Endothelial cell of umbilical vein (primary cell): Measurements from ENCODE around the gene IRF8. TPM values are rescaled to one million over a fixed set of nuclear protein-coding genes. Genes with fewer than 3 reads are reported as not detected.

ENCODE experiments used
- BruUV-seq: library from RNA; stranded (reverse); fragments of 400-500 nt; replicated peaks from 2 replicates; lab custom pipeline; 2021; lab: Mats Ljungman, UMichigan
- CTCF ChIA-PET: fragments of 300-600, 350-600 bp; sonication (Branson Sonifier 250); formaldehyde crosslinking; loops from one replicate; lab custom pipeline; 2021; ENCODE audit warnings: antibody characterized with exemption, inconsistent platforms; lab: Charles Lee
- POLR2A ChIA-PET: fragments of 300-600, 350-600 bp; sonication (Branson Sonifier 250); formaldehyde crosslinking; loops from one replicate; lab custom pipeline; 2021; ENCODE audit warnings: antibody characterized with exemption, inconsistent platforms; lab: Charles Lee
- DNase-seq: peaks from one replicate; pipeline ENCODE4 v3.0.0-alpha.2; 2011; ENCODE audit warnings: low read depth, low spot score
- FAIRE-seq: peaks from 2 replicates; lab custom pipeline; 2011; peaks lifted over from hg19 to GRCh38; lab: Jason Lieb, UNC
- H2AFZ ChIP-seq: 2 replicates; pipeline ENCODE4 v1.6.0; 2012; ENCODE audit warnings: low read depth, low read length, control low read depth, inconsistent platforms
- H3K27ac ChIP-seq: 2 replicates; pipeline ENCODE4 v1.5.1; 2011; ENCODE audit warnings: low read depth, mild to moderate bottlenecking, control low read depth, low read length, moderate library complexity; ENCODE audit not compliant: insufficient read depth
- H3K27me3 ChIP-seq, 2 experiments: 2 replicates each; pipeline versions ENCODE4 v1.6.0 to v1.6.1; 2011; ENCODE audit warnings: low read length in 2 of 2, mixed read lengths in 1 of 2; ENCODE audit not compliant: control insufficient read depth in 2 of 2, insufficient read depth in 2 of 2
- H3K36me3 ChIP-seq, 2 experiments: 2 replicates in 1 of 2; 3 replicates in 1 of 2; pipeline ENCODE4 v1.5.1; 2011; ENCODE audit warnings: low read length in 2 of 2, mild to moderate bottlenecking in 1 of 2, moderate library complexity in 1 of 2; ENCODE audit not compliant: control insufficient read depth in 2 of 2, insufficient read depth in 2 of 2; ENCODE audit errors: extremely low read depth in 1 of 2
- H3K4me1 ChIP-seq: 3 replicates; pipeline ENCODE4 v1.5.1; 2011; ENCODE audit warnings: mild to moderate bottlenecking, low read length; ENCODE audit not compliant: control insufficient read depth, insufficient read depth; ENCODE audit errors: extremely low read depth
- H3K4me2 ChIP-seq: 2 replicates; pipeline ENCODE4 v1.6.1; 2011; ENCODE audit warnings: low read length, control low read depth, mixed read lengths; ENCODE audit not compliant: insufficient read depth
- H3K4me3 ChIP-seq, 3 experiments: fragments of 200-600 bp in 1 of 3; sonication (generic), shearing (Covaris generic) in 1 of 3; replicated peaks in 1 of 3; 2 replicates each; pipeline ENCODE4 v1.5.1; 2011 to 2016; ENCODE audit warnings: control low read depth in 3 of 3, low read length in 3 of 3, mild to moderate bottlenecking in 2 of 3, inconsistent platforms in 1 of 3, low read depth in 1 of 3, moderate library complexity in 1 of 3; ENCODE audit not compliant: insufficient read depth in 1 of 3
- H3K79me2 ChIP-seq: 2 replicates; pipeline ENCODE4 v1.6.0; 2012; ENCODE audit warnings: low read length, inconsistent platforms; ENCODE audit not compliant: control insufficient read depth, insufficient read depth
- H3K9ac ChIP-seq: replicated peaks from 2 replicates; pipeline ENCODE3; 2011; ENCODE audit warnings: low read length, control low read depth; ENCODE audit not compliant: insufficient read depth; ENCODE audit errors: extremely low read depth
- H3K9me1 ChIP-seq: replicated peaks from 3 replicates; pipeline ENCODE4 v1.6.0; 2011; ENCODE audit warnings: mild to moderate bottlenecking, low read length; ENCODE audit not compliant: control insufficient read depth, insufficient read depth; ENCODE audit errors: extremely low read depth
- H3K9me3 ChIP-seq: replicated peaks from 2 replicates; pipeline ENCODE4 v1.5.1; 2012; ENCODE audit warnings: low read length, inconsistent platforms; ENCODE audit not compliant: control insufficient read depth, insufficient read depth
- H4K20me1 ChIP-seq: replicated peaks from 2 replicates; pipeline ENCODE3; 2011; ENCODE audit warnings: mild to moderate bottlenecking, low read length; ENCODE audit not compliant: control insufficient read depth, insufficient read depth; ENCODE audit errors: extremely low read depth
- EZH2 ChIP-seq: IDR thresholded peaks from 2 replicates; pipeline ENCODE4 v1.6.1; 2012; ENCODE audit warnings: borderline replicate concordance, low read depth, mild to moderate bottlenecking, moderate library complexity, low read length, inconsistent platforms; ENCODE audit not compliant: severe bottlenecking
- FOS ChIP-seq: IDR thresholded peaks from 2 replicates; pipeline ENCODE4 v1.6.1; 2011; ENCODE audit warnings: mild to moderate bottlenecking, low read length, moderate library complexity, borderline replicate concordance; ENCODE audit not compliant: insufficient read depth
- GATA2 ChIP-seq: IDR thresholded peaks from 2 replicates; pipeline ENCODE4 v1.7.0; 2011; ENCODE audit warnings: low read depth, mild to moderate bottlenecking, moderate library complexity, mixed read lengths, low read length; ENCODE audit not compliant: insufficient read length, insufficient read depth
- JUN ChIP-seq: IDR thresholded peaks from 2 replicates; pipeline ENCODE4 v1.6.1; 2011; ENCODE audit warnings: borderline replicate concordance, low read depth; ENCODE audit not compliant: insufficient read length, insufficient read depth
- MYC ChIP-seq: IDR thresholded peaks from one replicate; pipeline ENCODE4 v1.6.1; 2011; ENCODE audit warnings: mild to moderate bottlenecking, low read depth, low read length
- POLR2A ChIP-seq: IDR thresholded peaks from 2 replicates; pipeline ENCODE4 v1.6.1; 2012; ENCODE audit warnings: low read depth, mild to moderate bottlenecking, control low read depth, low read length
- POLR2AphosphoS5 ChIP-seq: IDR thresholded peaks from 2 replicates; pipeline ENCODE4 v1.6.1; 2012; ENCODE audit warnings: low read depth, mild to moderate bottlenecking, control low read depth, low read length, moderate library complexity; ENCODE audit not compliant: insufficient read depth
- dilution Hi-C: fragments of 300-500 bp; cut with MboI; formaldehyde crosslinking; loops from one replicate; pipeline ENCODE4 v1.15.0; 2019; ENCODE audit warnings: low sequenced_read_pairs; ENCODE audit not compliant: extremely low pct_ligation_motif_present
- intact Hi-C: fragments of 100-400 bp; cut with micrococcal nuclease; formaldehyde crosslinking; loops from one replicate; pipeline ENCODE4 v1.10.0; 2022
- polyA plus RNA-seq, 4 experiments: library from polyadenylated mRNA; depleted of rRNA in 3 of 4; stranded (reverse) in 3 of 4; unstranded in 1 of 4; fragments of >200 nt; gene quantifications; 2 replicates each; pipeline versions ENCODE4 v1.2.1 to v1.2.3, GENCODE V29; 2011 to 2012; ENCODE audit warnings: missing spikeins in 1 of 4
- total RNA-seq: library from RNA; stranded (reverse); gene quantifications from 2 replicates; pipeline ENCODE4 v1.2.3, GENCODE V29; 2021
- TF ChIP-seq, protein P1 (sequence below): IDR thresholded peaks from 2 replicates; pipeline ENCODE4 v1.6.1; 2011; ENCODE audit not compliant: insufficient read depth, insufficient read length
- TF ChIP-seq, protein P2 (sequence below), 2 donors: IDR thresholded peaks; 1 replicate in 1 of 2; 2 replicates in 1 of 2; pipeline ENCODE4 v1.5.1; 2011; ENCODE audit warnings: low read length in 2 of 2, mild to moderate bottlenecking in 2 of 2, moderate library complexity in 2 of 2, control low read depth in 1 of 2, inconsistent platforms in 1 of 2, low read depth in 1 of 2; ENCODE audit not compliant: insufficient read depth in 1 of 2; ENCODE audit errors: extremely low read depth in 1 of 2

Gene IRF8
- total and polyA plus RNA-seq, 2 donors (not counting 3 experiments of a cell fraction or from before 2014, with no cell fraction given): not detected

DNA sequence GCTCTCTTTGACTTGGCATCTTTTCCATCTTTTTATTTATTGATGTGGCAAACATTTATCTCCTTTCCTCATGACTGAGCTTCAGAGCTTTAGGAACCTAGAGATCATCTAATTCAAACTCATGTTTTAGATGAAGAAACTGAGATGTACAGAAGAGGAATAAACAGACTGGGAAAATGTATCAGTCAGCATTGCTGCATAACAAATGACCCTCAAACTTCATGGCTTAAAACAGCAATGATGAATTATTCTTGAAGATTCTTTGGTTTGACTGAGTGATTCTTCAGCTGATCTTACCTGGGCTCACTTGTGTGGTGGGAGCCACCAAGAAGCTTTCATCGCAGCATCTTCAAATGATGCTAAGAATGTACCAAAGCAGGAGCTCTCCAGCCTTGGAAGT lies 44.0 kb upstream of the IRF8 start:
- no TSS peak for BruUV-seq
- TF ChIP-seq, protein P1, sequence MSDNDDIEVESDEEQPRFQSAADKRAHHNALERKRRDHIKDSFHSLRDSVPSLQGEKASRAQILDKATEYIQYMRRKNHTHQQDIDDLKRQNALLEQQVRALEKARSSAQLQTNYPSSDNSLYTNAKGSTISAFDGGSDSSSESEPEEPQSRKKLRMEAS: no peak
- TF ChIP-seq FOS: no peak
- TF ChIP-seq GATA2: no peak
- TF ChIP-seq EZH2: no peak
- no peak for TF ChIP-seq POLR2A
- no peak for TF ChIP-seq JUN
- FAIRE-seq: no peak
- Histone ChIP-seq H3K27ac (no peak overlapping the region), H3K4me1 (no peaks in the 10 kb centered on the region), H3K9ac (no peak overlapping the region), H3K27me3 (peaks cover 0 to 2% of the 10 kb centered on the region in 2 experiments), H3K4me2 (no peak overlapping the region), H3K9me3 (no peaks in the 10 kb centered on the region), H3K9me1 (no peaks in the 10 kb centered on the region), H3K79me2 (no peaks in the 10 kb centered on the region), H3K36me3 (no peaks in the 10 kb centered on the region), H3K4me3 (no peak overlapping the region), H4K20me1 (no peaks in the 10 kb centered on the region), H2AFZ (no peak overlapping the region)
- no peak for DNase-seq
- CTCF ChIA-PET: interaction anchor here (1.6 kb wide), 1 partner anchor 34 kb away, joined by 7 read pairs; no protein-coding TSS in a partner anchor
- dilution Hi-C loops: no loop called here
- POLR2A ChIA-PET: no interaction called here
- intact Hi-C loops: no loop called here

DNA sequence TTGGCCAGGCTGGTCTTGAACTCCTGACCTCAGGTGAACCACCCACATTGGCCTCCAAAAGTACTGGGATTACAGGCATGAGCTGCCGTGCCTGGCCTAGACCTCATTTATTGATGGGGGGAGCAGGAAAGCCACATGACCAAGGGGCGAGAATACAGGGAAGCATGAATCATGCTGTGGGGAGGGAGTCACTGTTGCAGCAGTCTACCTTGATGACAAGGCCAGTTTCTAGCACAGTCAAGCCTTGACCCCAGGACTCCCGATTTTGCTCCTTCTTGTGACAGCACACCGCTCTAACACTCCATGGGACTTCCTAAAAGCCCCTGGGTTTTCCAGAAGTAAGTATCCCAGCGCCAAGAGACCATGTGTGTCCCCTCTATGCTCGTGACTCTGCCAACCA lies 42.9 kb upstream of the IRF8 start:
- no TSS peak for BruUV-seq
- Histone ChIP-seq H3K4me3 (no peak overlapping the region), H3K4me2 (no peak overlapping the region), H3K79me2 (no peaks in the 10 kb centered on the region), H3K9ac (no peak overlapping the region), H3K9me1 (no peaks in the 10 kb centered on the region), H4K20me1 (no peaks in the 10 kb centered on the region), H2AFZ (no peak overlapping the region), H3K36me3 (no peaks in the 10 kb centered on the region), H3K27ac (no peak overlapping the region), H3K27me3 (no peaks in the 10 kb centered on the region), H3K4me1 (no peaks in the 10 kb centered on the region), H3K9me3 (no peaks in the 10 kb centered on the region)
- dilution Hi-C loops (no loop called here), intact Hi-C loops (no loop called here)
- ChIA-PET CTCF (interaction anchor here (1.6 kb wide), 1 partner anchor 35 kb away, joined by 7 read pairs; no protein-coding TSS in a partner anchor), POLR2A (no interaction called here)
- FAIRE-seq: no peak
- DNase-seq: no peak
- TF ChIP-seq EZH2 (no peak), FOS (no peak), POLR2A (no peak), POLR2AphosphoS5 (no peak), MYC (no peak), GATA2 (no peak), JUN (no peak)
- TF ChIP-seq, protein P1: no peak
- TF ChIP-seq, protein P2, sequence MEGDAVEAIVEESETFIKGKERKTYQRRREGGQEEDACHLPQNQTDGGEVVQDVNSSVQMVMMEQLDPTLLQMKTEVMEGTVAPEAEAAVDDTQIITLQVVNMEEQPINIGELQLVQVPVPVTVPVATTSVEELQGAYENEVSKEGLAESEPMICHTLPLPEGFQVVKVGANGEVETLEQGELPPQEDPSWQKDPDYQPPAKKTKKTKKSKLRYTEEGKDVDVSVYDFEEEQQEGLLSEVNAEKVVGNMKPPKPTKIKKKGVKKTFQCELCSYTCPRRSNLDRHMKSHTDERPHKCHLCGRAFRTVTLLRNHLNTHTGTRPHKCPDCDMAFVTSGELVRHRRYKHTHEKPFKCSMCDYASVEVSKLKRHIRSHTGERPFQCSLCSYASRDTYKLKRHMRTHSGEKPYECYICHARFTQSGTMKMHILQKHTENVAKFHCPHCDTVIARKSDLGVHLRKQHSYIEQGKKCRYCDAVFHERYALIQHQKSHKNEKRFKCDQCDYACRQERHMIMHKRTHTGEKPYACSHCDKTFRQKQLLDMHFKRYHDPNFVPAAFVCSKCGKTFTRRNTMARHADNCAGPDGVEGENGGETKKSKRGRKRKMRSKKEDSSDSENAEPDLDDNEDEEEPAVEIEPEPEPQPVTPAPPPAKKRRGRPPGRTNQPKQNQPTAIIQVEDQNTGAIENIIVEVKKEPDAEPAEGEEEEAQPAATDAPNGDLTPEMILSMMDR (IDR thresholded peaks at IDR 0.05; ENCODE audit: extremely low read depth in 1 of 2, insufficient read depth in 1 of 2, low read depth in 1 of 2, low read length in 2 of 2): no peak
